Stimulated activated naive CD4-positive, alpha-beta T cell (primary cell): Measurements from ENCODE around the gene TP63.

ENCODE experiments used
- DNase-seq, 6 experiments: peaks; one replicate each; lab custom pipeline; 2025; lab: John Stamatoyannopoulos, UW

Gene TP63

DNA sequence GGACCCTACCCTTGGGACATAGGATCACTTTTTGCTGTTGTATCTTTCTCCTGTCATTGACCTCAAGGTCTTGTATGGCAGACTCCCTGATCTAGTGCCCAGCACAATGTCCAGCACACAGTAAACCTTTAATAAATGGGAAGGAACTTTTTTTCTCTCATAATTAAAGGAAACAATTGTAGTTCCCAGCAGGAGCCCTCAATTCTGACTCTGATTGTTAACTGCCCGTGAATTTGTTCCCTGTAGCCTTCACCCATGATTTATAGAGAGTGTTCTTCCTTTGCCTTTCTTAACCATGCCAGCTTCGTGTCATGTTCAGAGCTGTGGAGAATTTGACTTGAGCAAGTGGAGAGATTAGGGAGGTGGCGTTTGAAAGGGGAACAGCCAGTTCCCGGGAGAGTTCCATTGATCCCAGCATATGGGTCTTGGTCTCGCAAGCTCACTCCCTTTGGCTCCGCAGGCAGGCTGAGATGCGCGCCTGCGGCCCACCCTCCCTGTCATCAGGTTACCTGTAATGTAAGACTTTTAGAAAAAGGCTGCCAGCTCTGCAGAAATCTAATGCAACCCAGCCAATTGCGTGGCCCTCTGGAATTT, 182.6 kb downstream of the TP63 start:
- no peak for DNase-seq

DNA sequence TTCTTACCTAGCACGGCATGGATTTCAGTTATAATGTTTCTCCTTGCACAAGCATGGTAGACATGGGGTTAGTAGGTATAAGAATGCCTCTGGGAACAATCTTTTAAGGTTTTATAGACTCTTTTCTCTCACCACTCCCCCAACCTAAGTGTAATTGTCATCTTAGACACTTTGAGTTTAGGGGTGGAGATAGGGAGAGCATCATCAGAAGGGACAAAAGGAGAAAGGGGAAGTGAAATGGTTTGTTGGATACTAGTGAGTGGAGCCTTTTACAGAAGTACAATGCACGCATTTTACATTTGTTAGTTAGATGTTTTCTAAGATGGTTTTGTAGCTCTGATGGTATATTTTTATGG, 189.2 kb downstream of the TP63 start:
- DNase-seq, result no peak

DNA sequence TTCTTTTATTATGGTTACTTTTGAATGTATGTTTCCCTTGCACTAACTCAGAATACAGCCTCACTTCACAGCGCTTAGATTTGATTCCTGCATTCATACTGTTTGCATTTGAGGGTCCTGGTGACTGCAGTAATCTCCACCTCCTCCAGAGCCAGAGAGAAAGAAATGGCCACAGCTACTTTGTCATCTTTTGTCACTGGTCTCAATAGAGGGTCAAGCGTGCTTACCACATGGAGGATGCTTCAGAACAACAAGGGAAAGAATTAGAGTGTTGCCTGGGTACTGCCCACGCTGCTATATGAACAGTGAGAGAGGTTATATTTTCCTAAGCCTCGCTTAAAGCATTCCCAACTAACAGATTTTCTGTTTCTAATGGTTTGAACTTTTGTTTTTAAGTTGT, 190.1 kb downstream of the TP63 start:
- no peak for DNase-seq

DNA sequence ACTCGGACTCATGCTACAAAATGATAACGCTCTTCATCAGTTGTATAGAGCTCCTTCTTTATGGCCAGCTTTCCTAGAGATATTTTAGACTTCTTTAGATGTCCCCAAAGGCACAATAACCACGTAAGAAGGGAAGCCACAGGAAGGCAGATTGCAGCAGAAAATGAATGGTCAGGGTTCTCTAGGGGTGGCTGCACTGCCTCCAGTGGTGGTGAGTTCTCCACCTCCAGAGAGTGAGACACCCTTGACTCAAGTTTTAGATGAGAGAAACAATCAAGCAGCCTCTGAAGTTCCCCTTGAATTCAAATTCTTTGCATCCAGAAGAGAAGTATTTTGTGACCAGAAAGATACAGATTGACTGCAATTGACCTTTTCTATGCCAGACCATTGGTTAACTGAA, 191.5 kb downstream of the TP63 start:
- DNase-seq, result no peak

DNA sequence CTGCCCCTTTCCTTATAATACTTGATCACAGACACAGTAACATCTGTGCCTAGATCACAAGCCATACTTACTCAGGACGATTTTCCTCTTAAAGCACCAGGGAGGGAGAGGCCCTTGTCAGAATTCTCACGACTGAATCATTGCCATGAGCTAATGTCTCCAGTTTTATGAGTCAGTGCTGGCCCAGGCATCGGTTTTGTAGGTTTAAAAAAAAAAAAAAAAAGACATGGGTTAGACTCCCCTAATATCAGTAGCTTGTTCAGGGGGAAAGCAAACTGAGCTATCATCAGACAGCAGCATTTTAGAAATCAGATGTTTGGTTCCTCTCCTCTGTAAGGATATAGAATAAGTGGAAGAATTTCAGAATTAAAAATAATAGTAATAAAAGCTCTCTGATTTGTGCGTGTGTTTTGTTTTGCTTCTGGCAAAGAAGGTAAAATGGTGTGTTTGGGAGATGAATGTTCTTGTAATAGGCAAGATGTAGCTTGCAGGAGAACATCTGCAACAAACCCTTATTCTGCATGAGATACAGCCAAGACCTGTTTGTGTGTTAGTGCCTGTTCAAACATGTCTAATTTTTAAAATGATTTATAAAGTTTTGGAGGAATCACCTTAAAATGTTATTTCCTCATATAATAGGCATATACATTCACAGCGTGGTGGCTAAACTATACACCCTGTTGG, 193.6 kb downstream of the TP63 start:
- DNase-seq, result no peak

DNA sequence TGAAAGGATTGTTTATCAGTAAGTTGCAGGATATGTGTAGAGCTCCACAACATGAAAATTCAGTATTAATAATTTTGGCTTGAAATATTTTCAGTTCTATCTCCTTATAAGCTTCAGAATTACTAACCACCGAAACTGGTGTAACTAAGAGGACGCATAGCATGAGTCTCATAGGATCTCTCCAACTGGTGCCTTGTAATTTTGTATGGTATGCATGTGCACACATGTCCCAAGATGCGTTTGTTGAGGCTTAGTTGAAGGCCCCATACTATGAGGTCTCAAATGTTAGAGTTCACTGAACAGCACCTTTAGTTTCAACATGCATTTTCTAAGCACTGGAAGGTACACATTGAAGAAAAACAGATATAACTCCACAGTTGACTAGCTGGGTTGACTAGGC, 195.4 kb downstream of the TP63 start:
- no peak for DNase-seq

DNA sequence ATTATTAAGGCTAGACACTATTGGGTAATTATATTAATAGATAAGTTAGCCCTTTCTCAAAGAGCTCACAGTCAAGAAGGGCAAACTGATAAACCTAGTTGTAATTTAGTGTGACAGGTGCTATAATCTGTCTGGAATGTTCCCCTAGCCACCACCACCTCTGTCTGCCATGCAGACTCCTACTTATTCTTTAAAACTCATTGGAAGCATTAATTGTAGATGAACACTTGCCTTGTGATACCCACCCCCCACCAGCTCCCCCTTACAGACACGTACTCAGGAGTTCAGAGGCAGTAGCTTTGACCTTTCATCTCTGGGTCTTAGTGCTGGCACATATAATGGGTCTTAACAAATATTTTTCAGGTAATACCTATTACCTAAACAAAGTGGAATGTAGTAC, 195.9 kb downstream of the TP63 start:
- no peak for DNase-seq

DNA sequence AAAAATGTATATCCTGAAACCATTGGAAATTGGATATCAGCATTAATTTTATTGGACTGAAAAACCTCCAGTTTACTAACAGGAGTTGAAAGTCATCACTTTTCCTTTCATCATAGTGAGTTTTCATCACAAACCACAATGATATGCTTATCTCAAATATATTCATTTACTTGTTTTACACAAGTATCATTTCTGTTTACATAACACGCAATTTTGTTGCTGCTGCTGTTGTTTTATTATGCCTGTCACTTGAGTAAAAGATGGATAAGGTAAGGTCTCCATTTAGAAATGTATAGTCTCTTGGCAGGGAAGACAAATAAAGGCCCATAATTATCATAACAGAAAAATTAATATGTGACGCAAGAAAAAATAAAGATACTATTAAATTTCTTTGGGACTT, 199.2 kb downstream of the TP63 start:
- no peak for DNase-seq

DNA sequence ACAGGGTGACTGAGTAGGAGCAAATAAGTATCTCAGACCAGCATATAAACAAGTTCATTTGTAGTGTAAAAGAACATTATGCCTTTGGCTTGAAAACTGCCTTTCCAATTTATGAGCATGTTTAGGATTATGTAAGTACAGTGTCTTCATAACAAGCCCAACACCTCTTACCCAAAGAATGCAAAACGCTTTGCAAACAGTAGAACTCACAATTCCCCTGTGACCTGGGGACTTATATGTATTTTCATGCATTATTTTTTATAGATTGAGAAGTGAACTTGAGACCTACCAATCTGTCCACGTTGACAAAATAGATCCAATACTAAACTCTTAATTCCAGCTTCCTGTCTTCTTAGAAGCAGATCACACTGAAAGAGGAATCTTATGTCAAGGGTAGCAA, 202.1 kb downstream of the TP63 start:
- no peak for DNase-seq

DNA sequence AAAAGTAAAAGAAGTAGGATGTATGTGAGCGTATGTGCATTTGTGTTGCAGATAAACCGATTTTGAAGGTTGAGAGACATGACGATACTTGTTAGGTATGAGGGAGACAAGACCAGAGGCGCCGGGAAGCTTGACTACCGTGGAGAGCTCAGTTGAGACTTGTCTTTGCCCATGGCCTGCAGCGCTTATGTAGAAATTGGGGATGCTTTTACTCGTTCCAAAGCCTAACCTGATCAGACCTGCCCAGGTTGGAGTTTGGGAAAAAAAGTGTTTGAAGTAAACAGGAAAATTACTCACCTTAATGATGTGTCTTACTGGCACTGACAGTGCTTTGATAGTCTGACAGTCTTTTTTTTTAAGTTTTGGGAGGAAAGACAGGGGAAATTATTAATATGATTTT, 202.8 kb downstream of the TP63 start:
- no peak for DNase-seq

DNA sequence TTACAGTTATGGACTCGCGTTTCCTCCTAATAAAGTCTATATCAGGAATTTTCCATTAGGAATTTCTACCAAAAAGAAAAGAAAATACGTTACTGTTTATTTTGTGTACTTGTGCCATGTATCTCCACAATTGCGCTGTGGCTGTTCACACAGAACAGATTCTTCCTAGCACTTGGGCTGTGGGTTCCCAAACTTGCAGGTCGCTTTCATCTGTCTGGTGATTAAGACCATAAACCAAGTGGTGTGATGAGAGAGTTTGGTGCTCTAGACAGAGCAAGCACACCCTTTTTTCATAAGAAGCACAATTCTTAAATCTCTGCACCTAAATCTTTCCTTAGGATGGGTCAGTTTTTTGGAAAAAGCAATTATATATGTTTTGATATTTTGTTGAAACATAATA, 203.3 kb downstream of the TP63 start:
- DNase-seq, result no peak

DNA sequence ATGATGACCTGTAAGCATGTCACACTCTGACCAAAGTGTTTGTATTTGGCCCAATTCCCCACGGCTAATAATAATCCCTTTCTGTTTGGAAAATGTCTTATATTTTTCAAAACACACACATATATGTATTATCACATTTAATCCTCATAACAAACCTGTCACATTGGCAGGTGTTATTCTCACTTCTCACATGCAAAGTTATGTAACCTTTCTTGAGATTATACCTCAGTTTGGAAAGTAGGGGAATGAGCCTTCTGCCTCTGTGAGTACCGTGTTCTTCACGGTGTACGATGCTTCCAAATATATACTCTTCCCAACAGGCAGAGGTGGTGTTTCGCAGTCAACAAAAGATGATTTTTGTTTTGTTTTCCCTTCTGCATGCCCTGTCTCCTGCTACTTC, 205.6 kb downstream of the TP63 start:
- DNase-seq, result no peak

DNA sequence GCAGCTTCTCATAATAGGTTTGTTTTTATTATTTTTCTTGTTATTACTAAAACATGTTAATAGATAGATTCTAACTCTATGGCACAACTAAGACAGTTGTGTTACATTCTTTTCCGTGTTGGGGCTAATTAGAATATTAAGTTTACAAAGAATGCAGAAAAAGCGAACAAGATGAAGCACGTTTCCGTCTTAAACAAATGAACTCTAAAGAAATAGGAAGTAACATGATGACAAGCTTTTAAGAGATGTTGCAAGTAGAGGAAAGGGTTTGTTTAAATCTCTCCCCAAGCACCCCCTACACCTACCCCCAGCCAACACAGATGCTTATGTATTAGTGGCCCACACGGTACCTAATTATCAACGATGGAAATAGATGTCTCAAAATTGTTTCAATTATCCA, 207.1 kb downstream of the TP63 start:
- no peak for DNase-seq

DNA sequence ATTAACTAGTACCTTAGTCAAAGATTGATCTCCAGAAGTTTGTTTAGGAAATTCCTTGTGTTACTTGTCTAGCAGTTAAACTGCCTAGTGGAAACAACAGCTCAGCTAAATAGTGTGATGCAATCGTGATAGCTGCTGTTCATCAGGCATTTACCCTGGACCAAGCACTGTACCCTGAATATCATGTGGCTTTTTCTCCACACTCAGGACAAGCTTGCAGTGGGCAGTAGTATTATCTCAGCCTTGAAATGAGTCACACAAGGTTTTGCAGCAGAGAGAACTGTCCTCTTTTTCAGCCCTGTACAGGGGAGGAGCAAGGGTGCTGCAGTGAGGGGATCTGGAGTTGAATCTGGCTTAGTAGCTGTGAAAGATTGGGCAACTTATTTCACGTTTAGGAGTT, 208.4 kb downstream of the TP63 start:
- no peak for DNase-seq

DNA sequence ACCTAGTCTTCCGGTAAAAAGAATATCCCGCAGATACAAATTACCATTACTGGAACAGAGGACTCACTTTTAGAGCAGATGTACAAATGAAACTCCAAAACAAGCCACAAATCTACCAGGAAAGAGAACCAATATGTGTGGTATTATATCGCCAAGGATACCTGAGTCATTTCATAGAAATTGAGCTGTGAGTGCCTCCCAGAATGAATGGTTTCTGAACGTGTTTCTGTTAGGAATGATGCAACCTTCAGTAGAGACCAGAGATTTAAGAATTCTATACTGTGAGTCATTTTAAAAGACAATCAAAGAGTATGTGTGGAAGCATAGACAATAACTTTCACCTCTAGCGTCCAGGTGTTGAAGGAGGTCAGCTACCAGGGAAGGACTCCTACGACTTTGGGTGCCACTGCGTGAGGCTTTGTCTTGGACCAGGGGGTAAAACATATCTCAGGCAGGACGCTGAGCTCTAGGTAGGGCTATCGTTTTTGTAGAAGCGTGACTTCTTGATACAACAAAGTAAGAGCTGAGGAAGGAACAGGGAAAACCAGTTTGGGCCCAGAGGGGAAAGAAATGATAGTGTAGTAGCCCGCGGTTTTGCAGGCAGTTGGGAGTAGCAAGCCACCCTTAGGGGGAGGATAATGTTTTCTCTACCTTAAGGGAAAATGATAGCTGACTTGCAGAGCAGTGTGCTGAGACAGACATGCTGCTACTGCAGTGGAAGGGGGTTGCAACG, 210.4 kb downstream of the TP63 start:
- DNase-seq, result no peak

DNA sequence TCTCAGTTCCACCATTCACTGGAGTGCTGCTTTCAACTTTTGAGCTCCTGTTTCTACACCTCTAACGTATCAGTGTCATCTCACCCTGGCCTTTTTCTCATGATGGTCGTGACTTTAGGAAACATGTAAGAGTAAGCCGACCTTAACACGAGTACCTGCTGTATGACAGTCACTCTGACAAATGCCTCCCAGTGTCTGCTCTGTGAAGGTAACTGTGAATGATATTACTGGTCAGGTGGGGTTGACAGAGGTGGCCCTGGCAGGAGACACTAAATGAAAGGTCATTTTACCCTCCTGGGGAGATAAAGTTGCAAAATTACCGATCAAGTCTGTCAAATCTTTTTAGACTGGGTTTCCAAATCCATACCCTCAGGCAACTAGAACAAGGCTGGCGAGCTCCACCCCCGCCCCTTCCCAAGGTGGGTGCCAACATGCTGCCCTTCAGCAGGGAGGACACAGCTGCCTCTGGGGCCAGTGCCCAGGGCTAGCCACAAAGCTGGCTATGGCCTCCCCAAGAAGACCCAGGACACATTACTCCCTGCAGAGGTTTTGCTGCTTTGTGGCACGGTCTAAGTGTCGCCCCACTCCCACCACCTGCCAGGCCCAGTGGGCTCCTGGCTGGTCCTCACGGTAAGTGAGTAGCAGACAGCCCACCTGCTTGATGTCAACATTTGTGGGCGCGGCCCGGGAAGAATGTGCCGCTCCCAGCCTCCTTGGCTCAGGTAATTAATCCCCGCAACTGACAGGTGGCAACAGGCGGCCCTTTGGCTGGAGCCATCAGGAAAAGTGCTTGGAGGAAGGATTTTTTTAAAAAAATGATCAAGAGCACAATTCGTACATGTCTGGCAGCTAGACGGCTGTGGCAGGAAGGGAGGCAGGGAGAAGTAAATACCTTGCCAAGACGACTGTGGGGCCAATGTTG, 211.8 kb downstream of the TP63 start:
- DNase-seq, result no peak

DNA sequence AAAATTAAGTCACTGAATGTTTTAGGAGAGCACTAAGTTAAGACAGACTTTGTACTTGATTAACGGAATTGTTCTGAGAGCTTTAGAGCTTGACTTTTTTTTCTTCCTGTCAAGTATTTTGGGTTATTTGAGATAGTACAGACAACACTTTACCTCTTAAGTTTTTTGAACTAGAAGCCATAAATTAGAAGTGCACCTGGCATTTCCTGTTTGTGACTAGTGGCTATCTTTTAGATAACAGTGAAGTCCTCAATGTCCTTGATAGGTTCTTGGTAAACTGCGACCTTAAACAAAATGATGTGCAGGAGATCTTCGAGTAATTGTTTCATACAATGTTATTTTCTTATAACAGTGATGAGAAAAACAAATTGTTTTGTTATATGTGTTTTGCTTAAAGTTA, 213.9 kb downstream of the TP63 start:
- no peak for DNase-seq

DNA sequence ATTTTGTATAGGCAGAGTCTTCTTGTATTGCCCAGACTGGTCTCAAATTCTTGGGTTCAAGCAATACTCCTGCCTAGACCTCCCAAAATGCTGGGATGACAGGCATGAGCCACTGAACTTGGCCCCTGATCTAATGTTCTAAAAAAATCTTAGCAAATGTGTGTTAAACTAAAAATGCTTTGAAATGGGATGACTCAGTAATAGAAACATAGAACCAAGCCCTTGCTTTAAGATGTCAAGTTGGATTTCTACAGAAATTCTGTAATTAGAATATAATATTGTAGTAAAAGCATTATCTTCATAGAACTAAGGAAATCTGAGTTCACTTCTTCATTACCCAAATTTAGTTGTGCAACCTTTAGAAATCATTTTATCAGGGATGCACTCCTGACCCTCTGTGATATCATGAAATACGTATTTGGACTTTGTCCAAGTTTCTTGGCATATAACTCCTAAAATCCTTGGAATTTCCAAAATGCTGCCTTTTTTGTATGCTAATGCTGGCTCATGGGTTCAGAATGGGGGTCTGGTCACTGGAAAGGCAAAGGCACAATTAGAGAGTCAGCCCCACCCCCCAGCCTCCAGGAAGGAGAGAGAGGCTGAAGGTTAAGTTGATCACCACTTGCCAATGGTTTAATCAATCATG, 217.3 kb downstream of the TP63 start:
- no peak for DNase-seq

DNA sequence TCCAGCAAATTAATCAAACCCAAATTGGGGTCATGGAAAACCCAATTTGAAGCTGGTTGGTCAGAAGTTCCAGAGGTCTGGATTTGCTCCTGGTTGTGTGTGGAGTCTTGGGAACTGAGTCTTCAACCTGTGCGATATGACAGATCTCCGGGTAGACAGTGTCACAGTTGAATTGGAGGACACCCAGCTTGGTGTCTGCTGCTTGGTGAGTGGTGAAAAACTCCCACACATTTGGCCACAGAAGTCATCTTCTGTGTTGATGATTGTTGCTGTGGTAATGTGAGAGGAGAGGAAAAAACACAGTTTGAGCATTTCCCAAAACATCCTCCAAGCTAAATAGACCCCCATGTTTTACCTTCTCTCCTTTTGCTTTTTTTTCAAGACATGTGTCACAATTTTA, 218.1 kb downstream of the TP63 start:
- DNase-seq, result no peak

DNA sequence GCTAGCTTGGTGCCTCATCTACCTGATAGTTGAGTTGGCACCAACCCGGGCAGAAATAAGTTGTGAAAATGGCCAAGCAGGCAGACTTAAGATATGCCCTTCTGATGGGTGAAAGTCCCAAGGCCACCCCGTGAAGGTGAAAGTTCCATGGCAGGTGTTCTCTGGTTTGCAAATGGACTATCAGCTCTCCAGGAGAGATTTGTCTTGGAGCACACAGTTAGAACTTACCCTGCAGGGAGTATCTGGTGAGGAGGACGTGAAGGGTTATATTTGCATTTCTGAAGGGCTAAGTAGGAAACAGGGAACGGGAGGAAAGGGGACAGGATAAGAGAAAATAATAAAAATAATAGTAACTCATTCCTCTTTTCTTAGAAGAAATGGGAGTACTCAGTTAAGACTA, 220.5 kb downstream of the TP63 start:
- no peak for DNase-seq

DNA sequence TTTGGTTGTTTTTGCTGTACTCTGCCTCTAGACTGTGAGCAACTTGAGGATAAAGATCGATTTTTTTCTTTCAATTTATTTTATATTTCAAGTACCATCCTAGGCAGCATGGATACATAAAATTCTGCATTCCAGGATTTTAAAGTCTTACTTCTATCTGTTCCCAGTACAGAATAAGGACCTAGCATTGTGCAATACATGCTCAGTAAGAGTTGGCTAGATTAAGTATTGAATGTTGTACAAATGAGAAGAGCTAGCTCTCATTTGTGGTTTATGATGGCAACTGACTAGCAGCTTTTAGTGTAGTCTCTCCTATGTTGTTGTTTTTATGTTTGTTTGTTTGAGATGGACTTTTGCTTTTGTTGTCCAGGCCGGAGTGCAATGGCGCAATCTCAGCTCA, 222.7 kb downstream of the TP63 start:
- no peak for DNase-seq

DNA sequence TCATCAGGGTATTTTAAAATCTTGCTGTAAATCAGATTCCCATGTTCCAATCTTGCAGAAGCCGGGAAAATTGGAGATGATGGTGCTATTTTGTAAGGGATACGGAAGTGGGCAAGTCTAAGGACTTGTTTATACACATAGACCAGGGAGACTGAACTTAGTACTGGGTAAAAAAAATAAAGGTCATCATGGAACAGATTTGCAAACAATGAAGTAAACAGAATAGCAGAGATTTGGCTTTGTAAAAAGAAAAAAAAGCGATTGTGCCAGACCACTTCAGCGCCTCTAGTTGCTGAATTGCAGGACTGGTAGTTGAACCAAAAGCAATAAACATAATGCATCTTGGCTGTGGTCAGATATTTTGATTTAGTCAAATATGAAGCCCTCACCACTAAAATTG, 229.1 kb downstream of the TP63 start:
- DNase-seq, result no peak
